SK-N-SH (cell line): ENCODE results near the gene OLFM1. TPM values are rescaled to one million over a fixed set of nuclear protein-coding genes. Genes with fewer than 3 reads are reported as not detected.

ENCODE experiments used
- CTCF ChIA-PET: fragments of 300-600, 350-600 bp; formaldehyde crosslinking; extraction: SDS; loops from one replicate; lab custom pipeline; 2021; lab: Yijun Ruan, JAX
- POLR2A ChIA-PET: fragments of 350-600 bp; sonication (Branson Sonifier 250); formaldehyde crosslinking; extraction: SDS; loops from one replicate; lab custom pipeline; 2020; ENCODE audit warnings: antibody characterized with exemption, inconsistent platforms; lab: Yijun Ruan, JAX
- DNase-seq: peaks from one replicate; pipeline ENCODE4 v3.0.0; 2012
- H2AFZ ChIP-seq: fragments of 200-600 bp; sonication (generic); 2 replicates; pipeline ENCODE4 v1.8.1; 2016; ENCODE audit warnings: antibody characterized with exemption, mild to moderate bottlenecking, low read depth
- H3F3A ChIP-seq: fragments of 200-600 bp; sonication (generic); replicated peaks from 2 replicates; pipeline ENCODE3; 2016; ENCODE audit warnings: antibody characterized with exemption, mild to moderate bottlenecking; ENCODE audit not compliant: insufficient read depth
- H3K27ac ChIP-seq, 2 experiments: fragments of 200-500 bp in 1 of 2; fragments of 200-600 bp in 1 of 2; sonication (Bioruptor generic) in 1 of 2; sonication (generic), shearing (Covaris generic) in 1 of 2; 2 replicates each; pipeline versions ENCODE4 v1.5.1 to v1.6.1; 2014 to 2016; ENCODE audit warnings: low read depth in 2 of 2, inconsistent platforms in 1 of 2, low read length in 1 of 2, mild to moderate bottlenecking in 1 of 2, mixed read lengths in 1 of 2
- H3K27me3 ChIP-seq: fragments of 200-600 bp; sonication (generic), shearing (Covaris generic); 2 replicates; pipeline ENCODE4 v1.6.1; 2016; ENCODE audit warnings: mixed run types; ENCODE audit not compliant: insufficient read depth
- H3K36me3 ChIP-seq, 2 experiments: fragments of 200-500 bp in 1 of 2; fragments of 200-600 bp in 1 of 2; sonication (Bioruptor generic) in 1 of 2; sonication (generic) in 1 of 2; replicated peaks in 1 of 2; 2 replicates each; pipeline versions ENCODE3 to v1.5.1; 2014 to 2016; ENCODE audit warnings: low read length in 1 of 2, mild to moderate bottlenecking in 1 of 2; ENCODE audit not compliant: insufficient read depth in 2 of 2, control insufficient read depth in 1 of 2
- H3K4me1 ChIP-seq, 2 experiments: fragments of 200-500 bp in 1 of 2; fragments of 200-600 bp in 1 of 2; sonication (Bioruptor generic) in 1 of 2; sonication (generic), shearing (Covaris generic) in 1 of 2; 2 replicates each; pipeline versions ENCODE4 v1.5.1 to v1.6.1; 2014 to 2016; ENCODE audit warnings: low read depth in 1 of 2, low read length in 1 of 2, mixed run types in 1 of 2; ENCODE audit not compliant: insufficient read depth in 2 of 2, control insufficient read depth in 1 of 2
- H3K4me2 ChIP-seq: fragments of 200-600 bp; sonication (generic), shearing (Covaris generic); 2 replicates; pipeline ENCODE4 v1.6.1; 2017; ENCODE audit warnings: mixed run types
- H3K4me3 ChIP-seq, 2 experiments: fragments of 200-500 bp in 1 of 2; fragments of 200-600 bp in 1 of 2; sonication (Bioruptor generic) in 1 of 2; sonication (generic), shearing (Covaris generic) in 1 of 2; 2 replicates each; pipeline versions ENCODE4 v1.5.1 to v1.8.1; 2014 to 2016; ENCODE audit warnings: low read depth in 2 of 2, inconsistent platforms in 1 of 2, low read length in 1 of 2, mild to moderate bottlenecking in 1 of 2, mixed read lengths in 1 of 2, moderate library complexity in 1 of 2
- H3K79me2 ChIP-seq: fragments of 200-600 bp; sonication (generic); 2 replicates; pipeline ENCODE4 v1.8.1; 2017; ENCODE audit warnings: mild to moderate bottlenecking; ENCODE audit not compliant: insufficient read depth
- H3K9ac ChIP-seq: fragments of 200-600 bp; sonication (generic); 2 replicates; pipeline ENCODE4 v1.6.1; 2017; ENCODE audit warnings: mixed run types
- H3K9me2 ChIP-seq: fragments of 200-600 bp; sonication (generic); 2 replicates; pipeline ENCODE4 v1.6.1; 2017; ENCODE audit warnings: mixed run types
- H3K9me3 ChIP-seq: fragments of 200-600 bp; sonication (generic); 2 replicates; pipeline ENCODE4 v1.6.1; 2017; ENCODE audit warnings: mixed run types, mild to moderate bottlenecking, moderate library complexity
- H4K20me1 ChIP-seq: fragments of 200-600 bp; sonication (generic); 2 replicates; pipeline ENCODE4 v1.6.1; 2017; ENCODE audit warnings: mild to moderate bottlenecking, mixed run types; ENCODE audit not compliant: insufficient read depth
- CTCF ChIP-seq: fragments of 200-600 bp; sonication (generic); IDR thresholded peaks from 2 replicates; pipeline ENCODE4 v1.6.1; 2017; ENCODE audit warnings: antibody characterized with exemption, mild to moderate bottlenecking, moderate library complexity
- ELF1 ChIP-seq: IDR thresholded peaks from 2 replicates; pipeline ENCODE4 v1.4.0; 2012
- GATA2 ChIP-seq: sonication (generic); formaldehyde crosslinking; IDR thresholded peaks from 2 replicates; pipeline ENCODE4 v1.5.0; 2020; ENCODE audit warnings: mild to moderate bottlenecking, missing genetic modification reagents
- IRF3 ChIP-seq: fragments of 150-350 bp; IDR thresholded peaks from 2 replicates; pipeline ENCODE4 v1.6.1; 2016; ENCODE audit warnings: mild to moderate bottlenecking, low read depth, low read length
- MXI1 ChIP-seq: IDR thresholded peaks from 2 replicates; pipeline ENCODE4 v1.6.1; 2012; ENCODE audit warnings: mild to moderate bottlenecking, low read depth, low read length, improper control_type of control experiment
- NFIC ChIP-seq: IDR thresholded peaks from 2 replicates; pipeline ENCODE4 v1.4.0; 2012; ENCODE audit warnings: borderline replicate concordance
- NRF1 ChIP-seq: IDR thresholded peaks from 2 replicates; pipeline ENCODE4 v1.6.1; 2012; ENCODE audit warnings: low read depth, mild to moderate bottlenecking, low read length
- POLR2AphosphoS5 ChIP-seq: IDR thresholded peaks from 2 replicates; pipeline ENCODE4 v1.6.1; 2012; ENCODE audit warnings: low read depth, low read length
- RAD21 ChIP-seq: IDR thresholded peaks from 2 replicates; pipeline ENCODE4 v1.6.1; 2012; ENCODE audit warnings: mild to moderate bottlenecking, low read length
- RFX5 ChIP-seq: IDR thresholded peaks from 2 replicates; pipeline ENCODE4 v1.6.1; 2012; ENCODE audit warnings: mild to moderate bottlenecking, improper control_type of control experiment, low read length
- RXRA ChIP-seq: IDR thresholded peaks from 2 replicates; pipeline ENCODE4 v1.4.0; 2012; ENCODE audit warnings: low read depth, mild to moderate bottlenecking, borderline replicate concordance
- SIN3A ChIP-seq: IDR thresholded peaks from 2 replicates; pipeline ENCODE4 v1.6.1; 2012; ENCODE audit warnings: low read depth, mild to moderate bottlenecking, low read length, moderate library complexity, borderline replicate concordance
- whole genome bisulfite sequencing: methylation state at CpG from one replicate; pipeline ENCODE4 v1.1.6; 2017; ENCODE audit warnings: low lambda C conversion rate; 5-methylcytosine and 5-hydroxymethylcytosine counted together
- polyA plus RNA-seq, 3 experiments: library from polyadenylated mRNA; depleted of rRNA; stranded (reverse); fragments of >200 nt; gene quantifications; 2 replicates each; pipeline ENCODE4 v1.2.3, GENCODE V29; 2012
- TF ChIP-seq, protein P1 (sequence below): IDR thresholded peaks from 2 replicates; pipeline ENCODE4 v1.4.0; 2012; ENCODE audit warnings: low read depth
- TF ChIP-seq, protein P2 (sequence below): IDR thresholded peaks from 2 replicates; pipeline ENCODE4 v1.4.0; 2012; ENCODE audit warnings: low read depth, borderline replicate concordance
- TF ChIP-seq, protein P3 (sequence below): fragments of 150-350 bp; IDR thresholded peaks from 2 replicates; pipeline ENCODE4 v1.6.1; 2017; ENCODE audit warnings: antibody characterized with exemption, low read length, low read depth, borderline replicate concordance
- TF ChIP-seq, protein P4 (sequence below): IDR thresholded peaks from 2 replicates; pipeline ENCODE4 v1.4.0; 2012; ENCODE audit warnings: low read depth, borderline replicate concordance

The OLFM1 gene
- polyA plus RNA-seq, 1 of the 3 experiments (the other 2 are of a cell fraction) = 15.9 TPM

DNA sequence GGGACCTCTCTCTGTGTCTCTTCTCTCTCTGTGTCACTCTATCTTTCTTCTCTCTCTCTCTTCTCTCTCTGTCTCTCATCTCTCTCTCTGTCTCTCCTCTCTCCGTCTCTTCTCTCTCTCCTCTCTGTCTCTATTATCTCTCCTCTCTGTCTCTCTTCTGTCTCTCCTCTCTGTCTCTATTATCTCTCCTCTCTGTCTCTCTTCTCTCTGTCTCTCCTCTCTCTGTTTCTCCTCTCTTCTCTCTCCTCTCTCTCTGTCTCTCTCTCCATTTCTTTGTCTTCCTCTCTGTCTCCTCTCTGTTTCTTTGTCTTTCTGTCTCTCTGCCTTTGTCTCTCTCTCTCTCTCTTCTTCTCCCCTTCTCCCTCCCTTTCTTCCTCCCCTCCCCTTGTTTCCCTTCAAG, 3.2 kb upstream of the OLFM1 start:
- H3F3A ChIP-seq = peaks cover 4% of the 10 kb centered on the region
- POLR2A ChIA-PET = no interaction called here
- 29% methylated on average over 1 of the region's 1 CpG for WGBS
- 0 out of 2 replicates have a peak, but pooled peaks cover 7% of the 10 kb centered on the region for H4K20me1 ChIP-seq
- no peak for DNase-seq
- H3K4me3 ChIP-seq = no peak overlapping the region
- H3K4me1 ChIP-seq = peaks cover 0 to 10% of the 10 kb centered on the region in 2 experiments; a peak in 1 of 4 replicates
- no peak overlapping the region for H3K27ac ChIP-seq
- H3K27me3 ChIP-seq = no peaks in the 10 kb centered on the region
- CTCF ChIA-PET = interaction anchor here (0.8 to 9.9 kb wide), 6 partner anchors 7 to 390 kb away, joined by 3 to 290 read pairs (median 32); no protein-coding TSS in a partner anchor
- no peak overlapping the region for H2AFZ ChIP-seq
- no peak overlapping the region for H3K4me2 ChIP-seq
- H3K9me3 ChIP-seq = no peaks in the 10 kb centered on the region
- H3K36me3 ChIP-seq = no peaks in the 10 kb centered on the region
- H3K79me2 ChIP-seq = no peaks in the 10 kb centered on the region
- H3K9me2 ChIP-seq = no peaks in the 10 kb centered on the region
- TF ChIP-seq NRF1 (no peak), SIN3A (no peak), RFX5 (no peak), RXRA (no peak), GATA2 (CRISPR knock-in tag) (no peak), MXI1 (no peak), POLR2AphosphoS5 (no peak), ELF1 (no peak), RAD21 (no peak), IRF3 (no peak), NFIC (no peak), CTCF (no peak)
- TF ChIP-seq, protein P1, sequence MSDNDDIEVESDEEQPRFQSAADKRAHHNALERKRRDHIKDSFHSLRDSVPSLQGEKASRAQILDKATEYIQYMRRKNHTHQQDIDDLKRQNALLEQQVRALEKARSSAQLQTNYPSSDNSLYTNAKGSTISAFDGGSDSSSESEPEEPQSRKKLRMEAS = no peak
- TF ChIP-seq, protein P2, sequence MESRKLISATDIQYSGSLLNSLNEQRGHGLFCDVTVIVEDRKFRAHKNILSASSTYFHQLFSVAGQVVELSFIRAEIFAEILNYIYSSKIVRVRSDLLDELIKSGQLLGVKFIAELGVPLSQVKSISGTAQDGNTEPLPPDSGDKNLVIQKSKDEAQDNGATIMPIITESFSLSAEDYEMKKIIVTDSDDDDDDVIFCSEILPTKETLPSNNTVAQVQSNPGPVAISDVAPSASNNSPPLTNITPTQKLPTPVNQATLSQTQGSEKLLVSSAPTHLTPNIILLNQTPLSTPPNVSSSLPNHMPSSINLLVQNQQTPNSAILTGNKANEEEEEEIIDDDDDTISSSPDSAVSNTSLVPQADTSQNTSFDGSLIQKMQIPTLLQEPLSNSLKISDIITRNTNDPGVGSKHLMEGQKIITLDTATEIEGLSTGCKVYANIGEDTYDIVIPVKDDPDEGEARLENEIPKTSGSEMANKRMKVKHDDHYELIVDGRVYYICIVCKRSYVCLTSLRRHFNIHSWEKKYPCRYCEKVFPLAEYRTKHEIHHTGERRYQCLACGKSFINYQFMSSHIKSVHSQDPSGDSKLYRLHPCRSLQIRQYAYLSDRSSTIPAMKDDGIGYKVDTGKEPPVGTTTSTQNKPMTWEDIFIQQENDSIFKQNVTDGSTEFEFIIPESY = no peak
- TF ChIP-seq, protein P3, sequence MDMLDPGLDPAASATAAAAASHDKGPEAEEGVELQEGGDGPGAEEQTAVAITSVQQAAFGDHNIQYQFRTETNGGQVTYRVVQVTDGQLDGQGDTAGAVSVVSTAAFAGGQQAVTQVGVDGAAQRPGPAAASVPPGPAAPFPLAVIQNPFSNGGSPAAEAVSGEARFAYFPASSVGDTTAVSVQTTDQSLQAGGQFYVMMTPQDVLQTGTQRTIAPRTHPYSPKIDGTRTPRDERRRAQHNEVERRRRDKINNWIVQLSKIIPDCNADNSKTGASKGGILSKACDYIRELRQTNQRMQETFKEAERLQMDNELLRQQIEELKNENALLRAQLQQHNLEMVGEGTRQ = no peak
- TF ChIP-seq, protein P4, sequence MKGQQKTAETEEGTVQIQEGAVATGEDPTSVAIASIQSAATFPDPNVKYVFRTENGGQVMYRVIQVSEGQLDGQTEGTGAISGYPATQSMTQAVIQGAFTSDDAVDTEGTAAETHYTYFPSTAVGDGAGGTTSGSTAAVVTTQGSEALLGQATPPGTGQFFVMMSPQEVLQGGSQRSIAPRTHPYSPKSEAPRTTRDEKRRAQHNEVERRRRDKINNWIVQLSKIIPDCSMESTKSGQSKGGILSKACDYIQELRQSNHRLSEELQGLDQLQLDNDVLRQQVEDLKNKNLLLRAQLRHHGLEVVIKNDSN = no peak
- no peak overlapping the region for H3K9ac ChIP-seq
